ENCODE results near the gene HOXD4.

DNA sequence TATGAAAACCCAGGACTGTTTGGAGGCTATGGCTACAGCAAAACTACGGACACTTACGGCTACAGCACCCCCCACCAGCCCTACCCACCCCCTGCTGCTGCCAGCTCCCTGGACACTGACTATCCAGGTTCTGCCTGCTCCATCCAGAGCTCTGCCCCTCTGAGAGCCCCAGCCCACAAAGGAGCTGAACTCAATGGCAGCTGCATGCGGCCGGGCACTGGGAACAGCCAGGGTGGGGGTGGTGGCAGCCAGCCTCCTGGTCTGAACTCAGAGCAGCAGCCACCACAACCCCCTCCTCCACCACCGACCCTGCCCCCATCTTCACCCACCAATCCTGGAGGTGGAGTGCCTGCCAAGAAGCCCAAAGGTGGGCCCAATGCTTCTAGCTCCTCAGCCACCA is 17.8 kb downstream of the HOXD4 start:
- TF ChIP-seq CTCF (IDR thresholded peaks at IDR 0.05 in 2 of 3, conservative IDR thresholded peaks at IDR 0.05 in 1 of 3; ENCODE audit: borderline replicate concordance in 1 of 3, insufficient read depth in 1 of 3, low read depth in 2 of 3, low read length in 2 of 3) (no peak), YY1 (IDR thresholded peaks at IDR 0.05; ENCODE audit: extremely low read depth, insufficient replicate concordance, low read depth, low read length) (no peak), TCF7L2 (IDR thresholded peaks at IDR 0.05; ENCODE audit: borderline replicate concordance, extremely low read depth, insufficient read depth, insufficient read length) (no peak), FOSL1 (IDR thresholded peaks at IDR 0.05; ENCODE audit: low read depth) (no peak), EZH2phosphoT487 (IDR thresholded peaks at IDR 0.05; ENCODE audit: borderline replicate concordance) (no peak), POLR2A (IDR thresholded peaks at IDR 0.05; ENCODE audit: borderline replicate concordance, extremely low read depth, insufficient read depth, insufficient read length) (no peak), POLR2AphosphoS5 (IDR thresholded peaks at IDR 0.05; ENCODE audit: low read depth, low read length) (no peak), ZFX (IDR thresholded peaks at IDR 0.05) (no peak)
